Muscle of leg (tissue), 11 donors: ENCODE measurements around the gene SOAT1. TPM values are rescaled to one million over a fixed set of nuclear protein-coding genes. Genes with fewer than 3 reads are reported as not detected.
A peak's percentile ranks its signal among the peaks of the same experiment; 100 is the strongest.

ENCODE experiments used
- DNase-seq: peaks from one replicate; pipeline ENCODE4 v3.0.0; 2013
- H3K27ac ChIP-seq: one replicate; pipeline ENCODE4 v1.5.1; 2013; ENCODE audit warnings: mild to moderate bottlenecking, low read length, control low read depth
- H3K27me3 ChIP-seq: one replicate; pipeline ENCODE4 v1.6.1; 2013; ENCODE audit warnings: low read length; ENCODE audit not compliant: control insufficient read depth, insufficient read depth
- H3K36me3 ChIP-seq: one replicate; pipeline ENCODE4 v1.6.1; 2013; ENCODE audit warnings: low read length; ENCODE audit not compliant: control insufficient read depth, insufficient read depth
- H3K4me1 ChIP-seq: one replicate; pipeline ENCODE4 v1.6.1; 2013; ENCODE audit warnings: low read length; ENCODE audit not compliant: control insufficient read depth, insufficient read depth
- H3K4me3 ChIP-seq: one replicate; pipeline ENCODE4 v1.5.1; 2013; ENCODE audit warnings: low read length, control low read depth
- H3K9me3 ChIP-seq: replicated peaks from 2 replicates; pipeline ENCODE4 v1.6.1; 2013; ENCODE audit warnings: low read depth, low read length; ENCODE audit not compliant: control insufficient read depth
- WGBS: methylation state at CpG from one replicate; pipeline ENCODE4 v1.1.5; 2013; ENCODE audit warnings: missing lambda C conversion rate; ENCODE audit not compliant: insufficient coverage; 5-methylcytosine and 5-hydroxymethylcytosine counted together
- polyA plus RNA-seq, 8 donors: library from polyadenylated mRNA; unstranded; fragments of 120-200 nt; gene quantifications; one replicate each; pipeline versions ENCODE4 v1.2.1 to v1.2.3, GENCODE V29; 2013; ENCODE audit warnings: inconsistent platforms in 1 of 8, low replicate concordance in 1 of 8; ENCODE audit not compliant: insufficient read length in 8 of 8, insufficient read depth in 1 of 8
- total RNA-seq: library from RNA; stranded (reverse); fragments of 120-200 nt; gene quantifications from one replicate; pipeline ENCODE4 v1.2.4, GENCODE V29; 2013

SOAT1 gene
- total and polyA plus RNA-seq, 9 donors, result 6.0 to 12.8 (median 7.3) TPM

GRCh38 chr1:179302070-179302469 lies 8.5 kb downstream of the SOAT1 start:
- Histone ChIP-seq H3K27ac (no peak overlapping the region), H3K27me3 (no peaks in the 10 kb centered on the region), H3K9me3 (no peaks in the 10 kb centered on the region), H3K4me1 (no peaks in the 10 kb centered on the region), H3K4me3 (no peak overlapping the region), H3K36me3 (peaks cover 3% of the 10 kb centered on the region)
- DNase-seq, result no peak
- WGBS, result no CpG with 5 or more reads among the region's 3 CpGs

DNA sequence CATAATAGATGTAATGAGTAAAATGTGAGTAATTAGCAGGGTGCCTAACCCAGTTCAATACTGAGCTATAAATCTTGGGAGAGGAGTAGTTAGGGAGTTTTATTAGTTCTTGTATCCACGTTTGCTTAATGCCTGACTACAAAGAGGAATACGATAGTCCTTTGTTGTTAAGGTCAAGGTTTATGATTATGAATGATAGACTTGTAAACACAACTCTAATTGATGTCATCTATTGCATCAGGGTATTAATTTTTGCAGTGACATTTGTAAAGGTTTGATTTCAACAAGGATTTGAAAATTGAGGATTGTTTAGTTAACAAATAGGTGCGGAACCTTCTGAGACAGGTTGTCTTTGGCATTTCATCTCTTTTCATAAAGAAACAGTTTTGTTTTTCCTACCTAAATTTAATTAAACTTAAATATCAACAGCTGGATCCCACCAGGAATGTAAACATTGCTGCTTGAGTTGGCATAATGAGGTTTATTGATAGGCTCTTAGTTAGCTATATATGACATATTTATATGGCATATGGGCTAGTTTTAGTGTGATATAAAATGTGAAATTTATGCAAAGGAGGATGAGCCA lies 9.7 kb downstream of the SOAT1 start:
- Histone ChIP-seq H3K27ac (no peak overlapping the region), H3K4me3 (no peak overlapping the region), H3K4me1 (no peaks in the 10 kb centered on the region), H3K27me3 (no peaks in the 10 kb centered on the region), H3K36me3 (peaks cover 3% of the 10 kb centered on the region), H3K9me3 (no peaks in the 10 kb centered on the region)
- no peak for DNase-seq
- WGBS, result no CpG with 5 or more reads among the region's 3 CpGs

DNA sequence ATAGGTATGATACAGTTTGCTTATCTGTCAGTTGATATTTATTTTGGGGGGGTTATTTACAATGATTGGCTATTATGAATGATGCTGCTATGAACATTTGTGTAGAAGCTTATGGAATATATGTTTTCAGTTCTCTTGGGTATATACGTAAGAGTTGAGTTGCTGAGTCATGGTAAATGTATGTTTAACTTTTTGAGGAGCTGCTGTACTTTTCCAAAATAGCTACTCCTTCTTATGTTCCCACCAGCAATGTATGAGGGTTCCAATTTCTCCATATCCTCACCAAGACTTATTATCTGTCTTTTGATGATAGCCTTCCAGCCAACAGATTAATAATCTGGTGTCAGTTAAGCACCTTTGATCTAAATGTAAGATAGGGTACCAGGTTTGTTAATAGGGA lies 11.9 kb downstream of the SOAT1 start:
- DNase-seq, result no peak
- Histone ChIP-seq H3K9me3 (no peaks in the 10 kb centered on the region), H3K4me1 (no peaks in the 10 kb centered on the region), H3K36me3 (peaks cover 3% of the 10 kb centered on the region), H3K4me3 (no peak overlapping the region), H3K27me3 (no peaks in the 10 kb centered on the region), H3K27ac (no peak overlapping the region)
- no CpG with 5 or more reads among the region's 1 CpG for WGBS

DNA sequence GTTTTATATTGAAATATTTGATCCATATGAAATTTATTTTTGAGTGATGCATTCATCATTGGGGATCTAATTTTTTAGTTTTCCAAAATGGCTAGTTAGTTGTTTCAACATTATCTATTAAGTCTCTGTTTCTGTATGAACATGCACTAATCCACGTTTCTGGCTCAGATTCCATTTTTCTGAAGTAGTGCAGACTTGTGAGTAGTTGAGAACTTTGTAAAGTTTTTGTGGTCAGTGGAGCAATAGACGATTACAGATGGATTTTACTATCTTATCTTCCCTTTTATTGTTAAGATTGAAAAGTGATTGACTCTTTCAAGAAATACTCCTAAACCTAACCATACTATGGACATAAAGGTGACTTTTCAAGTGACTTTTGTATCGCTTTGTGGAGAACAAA lies 16.7 kb downstream of the SOAT1 start:
- no CpG with 5 or more reads among the region's 3 CpGs for WGBS
- Histone ChIP-seq H3K27ac (no peak overlapping the region), H3K27me3 (no peaks in the 10 kb centered on the region), H3K4me3 (no peak overlapping the region), H3K9me3 (no peaks in the 10 kb centered on the region), H3K4me1 (no peaks in the 10 kb centered on the region), H3K36me3 (peaks cover 3% of the 10 kb centered on the region)
- no peak for DNase-seq

GRCh38 chr1:179310721-179311120 lies 17.1 kb downstream of the SOAT1 start:
- H3K27me3 ChIP-seq, result no peaks in the 10 kb centered on the region
- H3K4me3 ChIP-seq, result no peak overlapping the region
- H3K4me1 ChIP-seq, result no peaks in the 10 kb centered on the region
- WGBS, result no CpG with 5 or more reads among the region's 3 CpGs
- H3K27ac ChIP-seq, result no peak overlapping the region
- DNase-seq, result no peak
- no peaks in the 10 kb centered on the region for H3K9me3 ChIP-seq
- H3K36me3 ChIP-seq, result peaks cover 3% of the 10 kb centered on the region

- Histone ChIP-seq H3K36me3 (no peaks in the 10 kb centered on the region), H3K27me3 (no peaks in the 10 kb centered on the region), H3K4me1 (no peaks in the 10 kb centered on the region), H3K4me3 (no peak overlapping the region), H3K27ac (no peak overlapping the region), H3K9me3 (no peaks in the 10 kb centered on the region)
- DNase-seq, result no peak
- WGBS, result 93% methylated on average over 2 of the region's 5 CpGs
These were observed 17.6 kb downstream of the SOAT1 start for GRCh38 chr1:179311149-179311700.

DNA sequence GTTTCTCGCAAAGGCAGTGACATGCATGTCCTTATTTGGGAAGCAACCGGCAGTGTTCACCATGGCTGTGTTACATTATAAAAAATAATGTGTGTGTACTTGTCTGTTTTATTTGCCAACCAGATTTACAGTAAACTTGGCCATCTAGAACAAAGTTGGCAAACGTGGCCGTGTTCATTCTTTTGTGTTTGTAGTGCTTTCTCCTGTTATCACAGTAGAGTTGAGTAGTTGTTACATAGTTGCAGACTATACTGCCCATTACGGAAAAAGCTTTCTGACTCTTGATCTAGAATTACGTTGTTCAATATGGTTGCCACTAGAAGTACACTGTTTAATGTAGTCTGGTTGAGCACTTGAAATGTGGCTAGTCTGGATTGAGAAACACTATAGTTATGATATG lies 19.4 kb downstream of the SOAT1 start:
- H3K9me3 ChIP-seq, result no peaks in the 10 kb centered on the region
- DNase-seq, result no peak
- H3K27ac ChIP-seq, result no peak overlapping the region
- H3K36me3 ChIP-seq, result no peaks in the 10 kb centered on the region
- no peak overlapping the region for H3K4me3 ChIP-seq
- WGBS, result 92% methylated on average over 2 of the region's 6 CpGs
- H3K4me1 ChIP-seq, result no peaks in the 10 kb centered on the region
- no peaks in the 10 kb centered on the region for H3K27me3 ChIP-seq

GRCh38 chr1:179314928-179315327 lies 21.3 kb downstream of the SOAT1 start:
- H3K27me3 ChIP-seq, result no peaks in the 10 kb centered on the region
- DNase-seq, result no peak
- H3K9me3 ChIP-seq, result no peaks in the 10 kb centered on the region
- no peaks in the 10 kb centered on the region for H3K4me1 ChIP-seq
- H3K27ac ChIP-seq, result no peak overlapping the region
- no peak overlapping the region for H3K4me3 ChIP-seq
- no peaks in the 10 kb centered on the region for H3K36me3 ChIP-seq
- WGBS, result 100% methylated on average over 1 of the region's 3 CpGs

- DNase-seq, result peak; percentile 5
- Histone ChIP-seq H3K4me1 (no peaks in the 10 kb centered on the region), H3K9me3 (peaks cover 8% of the 10 kb centered on the region), H3K4me3 (no peak overlapping the region), H3K36me3 (no peaks in the 10 kb centered on the region), H3K27ac (no peak overlapping the region), H3K27me3 (no peaks in the 10 kb centered on the region)
- WGBS, result no CpG with 5 or more reads among the region's 5 CpGs
These were observed 24.9 kb downstream of the SOAT1 start for GRCh38 chr1:179318491-179318890.

DNA sequence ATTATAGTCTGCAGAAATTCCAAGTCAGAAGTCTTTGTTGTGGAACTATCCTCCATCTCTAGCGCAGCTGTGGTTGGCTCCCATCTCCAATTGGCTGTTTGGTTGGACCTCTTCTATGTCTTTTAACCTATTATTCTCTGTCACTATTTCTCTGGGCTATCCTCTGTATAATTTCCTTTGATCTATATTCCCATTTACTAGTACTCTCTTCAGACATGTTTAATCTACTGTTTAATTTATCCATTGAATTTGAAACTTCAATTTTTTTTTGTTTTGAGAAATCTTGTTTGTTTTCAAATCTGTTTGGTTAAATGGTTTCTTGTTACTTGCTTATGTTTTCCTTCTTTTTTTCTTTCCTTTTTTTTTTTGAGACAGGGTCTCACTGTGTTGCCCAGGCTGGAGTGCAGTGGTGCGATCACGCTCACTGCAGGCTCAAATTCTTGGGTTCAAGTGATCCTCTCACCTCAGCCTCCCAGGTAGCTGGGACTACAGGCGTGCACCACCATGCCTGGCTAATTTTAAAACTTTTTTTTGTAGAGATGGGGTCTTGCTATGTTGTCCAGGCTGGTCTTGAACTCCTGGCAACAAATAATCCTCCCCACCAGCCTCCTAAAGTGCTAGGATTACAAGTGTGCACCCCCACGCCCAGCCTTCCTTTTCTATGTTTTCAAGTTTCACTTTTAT lies 28.1 kb downstream of the SOAT1 start:
- H3K4me1 ChIP-seq, result no peaks in the 10 kb centered on the region
- peaks cover 8% of the 10 kb centered on the region for H3K9me3 ChIP-seq
- H3K36me3 ChIP-seq, result no peaks in the 10 kb centered on the region
- no peak for DNase-seq
- no peaks in the 10 kb centered on the region for H3K27me3 ChIP-seq
- H3K27ac ChIP-seq, result no peak overlapping the region
- 100% methylated on average over 1 of the region's 5 CpGs for WGBS
- no peak overlapping the region for H3K4me3 ChIP-seq
